Colon (tissue), 2 donors: Measurements from ENCODE around the gene TELO2.

Experiments
- FAIRE-seq: peaks from 2 replicates; lab custom pipeline; 2012; peaks lifted over from hg19 to GRCh38; lab: Jason Lieb, UNC
- donor health status: control.
- donor health status: control.

Gene TELO2

DNA sequence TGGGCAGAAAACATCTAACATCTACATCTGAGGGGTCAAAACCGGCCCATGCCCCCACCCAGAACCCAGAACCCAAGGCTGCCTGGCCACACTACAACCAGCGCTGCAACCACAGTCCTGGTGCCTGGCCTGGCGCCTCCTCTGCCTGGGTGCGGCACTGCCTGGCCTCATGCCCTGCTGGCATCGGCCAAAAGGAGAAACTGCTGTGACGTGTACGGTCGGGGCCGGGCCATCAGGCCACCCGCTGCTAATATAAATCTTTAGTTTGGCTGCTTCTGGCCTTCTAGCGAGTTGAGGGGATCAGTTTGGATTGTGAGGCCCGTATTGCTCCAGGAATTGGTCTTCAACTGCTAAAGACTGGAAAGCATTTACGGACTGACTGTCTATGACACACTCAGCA, 63.1 kb downstream of the TELO2 start:
- FAIRE-seq, result no peak

DNA sequence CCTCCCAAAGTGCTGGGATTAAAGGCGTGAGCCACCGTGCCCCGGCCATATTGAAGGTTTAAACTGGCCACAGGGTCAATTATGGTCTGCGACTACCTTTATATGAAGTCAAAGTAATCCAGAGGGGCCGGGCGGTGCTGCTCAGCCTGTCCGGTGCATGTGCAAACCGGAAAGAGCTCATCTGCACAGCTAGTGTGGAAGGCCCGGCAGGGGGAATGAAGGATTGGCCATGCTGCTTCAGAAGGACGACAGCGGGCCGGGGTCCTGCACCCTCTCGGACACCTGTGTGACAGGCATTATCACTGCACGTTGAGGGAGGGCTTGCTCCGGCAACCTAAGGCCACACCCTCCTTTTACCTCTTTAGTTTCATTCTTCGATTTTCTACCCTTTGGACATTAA, 63.9 kb downstream of the TELO2 start:
- no peak for FAIRE-seq

DNA sequence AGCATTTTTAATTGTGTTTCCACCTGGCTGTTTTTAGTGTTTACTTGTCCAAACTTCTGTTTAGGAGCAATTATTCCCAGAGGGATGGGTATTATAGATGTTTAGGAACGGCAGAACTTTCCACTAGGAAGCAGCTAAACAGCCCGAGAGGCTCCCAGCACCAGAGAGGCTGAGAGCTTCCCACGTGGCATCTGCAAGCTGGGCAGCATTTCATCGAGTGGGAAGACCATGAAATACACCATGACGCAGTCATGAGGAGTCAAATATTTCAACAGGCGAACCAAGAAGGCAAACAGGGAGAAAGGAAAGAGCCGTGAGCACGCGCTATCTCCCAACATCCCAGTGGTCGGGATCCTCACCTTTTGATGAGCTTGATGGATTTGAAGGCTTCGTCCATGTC, 64.4 kb downstream of the TELO2 start:
- FAIRE-seq, result no peak

DNA sequence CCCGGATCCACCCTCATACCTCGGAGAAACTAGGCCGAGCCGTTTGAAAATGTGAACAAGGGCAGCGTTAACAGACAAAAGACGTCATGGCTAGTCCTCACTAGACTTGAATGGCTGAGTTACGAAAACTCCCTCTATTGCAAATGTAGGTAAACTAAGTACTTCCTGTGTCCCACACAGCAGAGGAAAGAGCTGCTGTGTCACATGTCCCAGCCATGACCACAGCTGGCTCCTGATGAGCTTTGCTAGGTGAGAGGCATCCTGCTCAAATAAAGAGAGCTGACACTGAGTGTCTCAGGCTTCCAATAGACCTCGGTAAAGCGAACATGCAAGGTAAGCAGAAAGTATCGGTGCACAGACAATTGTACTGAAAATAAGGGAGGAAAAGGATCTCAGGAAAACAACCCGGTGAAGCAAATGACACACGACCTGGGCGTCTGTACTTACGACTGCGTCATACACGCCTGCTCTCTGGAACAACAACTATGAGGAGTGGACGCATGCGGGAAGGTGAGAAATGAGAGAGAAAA, 66.4 kb downstream of the TELO2 start:
- FAIRE-seq, result no peak
